ENCODE data around the gene ZNF511.

GRCh38 chr10:133315847-133316246 is 7.1 kb downstream of the ZNF511 start:
- TF ChIP-seq CTCF (IDR thresholded peaks at IDR 0.05) (no peak), EZH2 (IDR thresholded peaks at IDR 0.05; ENCODE audit: borderline replicate concordance, insufficient read depth, low read depth, low read length, poor library complexity, severe bottlenecking) (no peak)
